Left colon (tissue), 2 donors: ENCODE results near the gene HECW1. TPM values are rescaled to one million over a fixed set of nuclear protein-coding genes. Genes with fewer than 3 reads are reported as not detected.

Experiments
- ATAC-seq: fragments of 200-7000 bp; cut with Tn5 transposase; one replicate; pipeline ENCODE4 v1.9.1; 2020; ENCODE audit warnings: mild to moderate bottlenecking, moderate library complexity
- DNase-seq, 2 donors: peaks; one replicate each; pipeline ENCODE4 v3.0.0-alpha.2; 2020
- intact Hi-C, 2 donors: fragments of 100-400 bp; cut with DNase I in 1 of 2; cut with micrococcal nuclease in 1 of 2; formaldehyde crosslinking; loops; one replicate each; pipeline versions ENCODE4 v1.11.2 to v1.14.0; 2022; cut with DNase I, micrococcal nuclease
- total RNA-seq, 2 donors: library from RNA; stranded (reverse); fragmentation: NEBNext Ultra II Directional; extraction: Animal tissue kit (Norgen Biotek cat#: 25700); gene quantifications; one replicate each; pipeline ENCODE4 v1.2.1, GENCODE V29; 2021
- donor health status: DM: no; HTN: no; CAD: no.
- donor health status: DM: yes; HTN: yes; CAD: no.

The HECW1 gene
- total RNA-seq, 2 donors from 2014 or later: 0.58 to 0.89 TPM

GRCh38 chr7:43138710-43139109, 26.3 kb downstream of the HECW1 start:
- no peak for ATAC-seq
- intact Hi-C loops: no loop called here
- no peak for DNase-seq

GRCh38 chr7:43139137-43139536, 26.7 kb downstream of the HECW1 start:
- no peak for DNase-seq

GRCh38 chr7:43140186-43140585, 27.7 kb downstream of the HECW1 start:
- DNase-seq: no peak
- intact Hi-C loops: no loop called here
- no peak for ATAC-seq

More at GRCh38 chr7:43139137-43139536, 26.7 kb downstream of the HECW1 start:
- no peak for ATAC-seq
- intact Hi-C loops: no loop called here

- intact Hi-C loops: no loop called here
- DNase-seq: no peak
- no peak for ATAC-seq
Measured at GRCh38 chr7:43141091-43141490, 28.6 kb downstream of the HECW1 start.

GRCh38 chr7:43142703-43143102, 30.3 kb downstream of the HECW1 start:
- ATAC-seq (no peak), DNase-seq (no peak)
- intact Hi-C loops: no loop called here

GRCh38 chr7:43143918-43144589, 31.6 kb downstream of the HECW1 start:
- ATAC-seq (no peak), DNase-seq (no peak)
- intact Hi-C loops: no loop called here

GRCh38 chr7:43148161-43148731, 35.8 kb downstream of the HECW1 start:
- ATAC-seq: no peak

GRCh38 chr7:43151076-43151475, 38.6 kb downstream of the HECW1 start:
- DNase-seq (no peak), ATAC-seq (no peak)
- intact Hi-C loops: no loop called here

More at GRCh38 chr7:43148161-43148731, 35.8 kb downstream of the HECW1 start:
- intact Hi-C loops: no loop called here
- no peak for DNase-seq

- no peak for DNase-seq
- no peak for ATAC-seq
- intact Hi-C loops: no loop called here
Measured at GRCh38 chr7:43152696-43153095, 40.2 kb downstream of the HECW1 start.

GRCh38 chr7:43155636-43156035, 43.2 kb downstream of the HECW1 start:
- intact Hi-C loops: no loop called here
- ATAC-seq: no peak
- DNase-seq: no peak

GRCh38 chr7:43163885-43164284, 51.4 kb downstream of the HECW1 start:
- DNase-seq (no peak), ATAC-seq (no peak)
- intact Hi-C loops: no loop called here

GRCh38 chr7:43164757-43165156, 52.3 kb downstream of the HECW1 start:
- no peak for DNase-seq
- ATAC-seq: no peak
- intact Hi-C loops: no loop called here

GRCh38 chr7:43166686-43167085, 54.2 kb downstream of the HECW1 start:
- intact Hi-C loops: no loop called here
- DNase-seq: no peak
- ATAC-seq: no peak

- DNase-seq (no peak), ATAC-seq (no peak)
- intact Hi-C loops: no loop called here
Measured at GRCh38 chr7:43169076-43169475, 56.6 kb downstream of the HECW1 start.

- ATAC-seq (no peak), DNase-seq (no peak)
- intact Hi-C loops: no loop called here
Measured at GRCh38 chr7:43170571-43170970, 58.1 kb downstream of the HECW1 start.

- intact Hi-C loops: no loop called here
- ATAC-seq (no peak), DNase-seq (no peak)
Measured at GRCh38 chr7:43175570-43176200, 63.2 kb downstream of the HECW1 start.

GRCh38 chr7:43179393-43179792, 66.9 kb downstream of the HECW1 start:
- no peak for DNase-seq
- no peak for ATAC-seq
- intact Hi-C loops: no loop called here

- intact Hi-C loops: no loop called here
- DNase-seq (no peak), ATAC-seq (no peak)
Measured at GRCh38 chr7:43192806-43193460, 80.5 kb downstream of the HECW1 start.

- ATAC-seq (no peak), DNase-seq (no peak)
- intact Hi-C loops: no loop called here
Measured at GRCh38 chr7:43193893-43194292, 81.4 kb downstream of the HECW1 start.

- no peak for DNase-seq
- intact Hi-C loops: no loop called here
- no peak for ATAC-seq
Measured at GRCh38 chr7:43195256-43195655, 82.8 kb downstream of the HECW1 start.
